Adrenal gland (tissue), 5 donors: ENCODE measurements around the gene PDK2.

ENCODE experiments used
- POLR2A ChIP-seq, 2 donors: fragments of 450-650 bp; IDR thresholded peaks; one replicate each; pipeline ENCODE4 v1.6.1; 2017; ENCODE audit warnings: antibody characterized with exemption in 2 of 2, mild to moderate bottlenecking in 2 of 2, moderate library complexity in 1 of 2
- TF ChIP-seq, protein P1 (sequence below), 6 experiments: fragments of 450-650 bp in 4 of 6; fragments of 200-600 bp in 2 of 6; sonication (generic) in 1 of 6; IDR thresholded peaks; 1 replicate in 5 of 6; 2 replicates in 1 of 6; pipeline versions ENCODE4 v1.5.1 to v1.8.0; 2016 to 2021; ENCODE audit warnings: antibody characterized with exemption in 6 of 6, mild to moderate bottlenecking in 2 of 6, moderate library complexity in 1 of 6
- donor health status: DM: no; HTN: no; CAD: no.

- TF ChIP-seq, protein P1, sequence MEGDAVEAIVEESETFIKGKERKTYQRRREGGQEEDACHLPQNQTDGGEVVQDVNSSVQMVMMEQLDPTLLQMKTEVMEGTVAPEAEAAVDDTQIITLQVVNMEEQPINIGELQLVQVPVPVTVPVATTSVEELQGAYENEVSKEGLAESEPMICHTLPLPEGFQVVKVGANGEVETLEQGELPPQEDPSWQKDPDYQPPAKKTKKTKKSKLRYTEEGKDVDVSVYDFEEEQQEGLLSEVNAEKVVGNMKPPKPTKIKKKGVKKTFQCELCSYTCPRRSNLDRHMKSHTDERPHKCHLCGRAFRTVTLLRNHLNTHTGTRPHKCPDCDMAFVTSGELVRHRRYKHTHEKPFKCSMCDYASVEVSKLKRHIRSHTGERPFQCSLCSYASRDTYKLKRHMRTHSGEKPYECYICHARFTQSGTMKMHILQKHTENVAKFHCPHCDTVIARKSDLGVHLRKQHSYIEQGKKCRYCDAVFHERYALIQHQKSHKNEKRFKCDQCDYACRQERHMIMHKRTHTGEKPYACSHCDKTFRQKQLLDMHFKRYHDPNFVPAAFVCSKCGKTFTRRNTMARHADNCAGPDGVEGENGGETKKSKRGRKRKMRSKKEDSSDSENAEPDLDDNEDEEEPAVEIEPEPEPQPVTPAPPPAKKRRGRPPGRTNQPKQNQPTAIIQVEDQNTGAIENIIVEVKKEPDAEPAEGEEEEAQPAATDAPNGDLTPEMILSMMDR (IDR thresholded peaks at IDR 0.05), result no peak
- TF ChIP-seq POLR2A (IDR thresholded peaks at IDR 0.05), result no peak
These were observed 35.9 kb upstream of the PDK2 start for GRCh38 chr17:50059256-50059655.
